ENCODE measurements around the gene CORO2B. TPM values are rescaled to one million over a fixed set of nuclear protein-coding genes. Genes with fewer than 3 reads are reported as not detected.

The CORO2B gene
- total and polyA plus RNA-seq, 5 donors from 2014 or later: not detected

DNA sequence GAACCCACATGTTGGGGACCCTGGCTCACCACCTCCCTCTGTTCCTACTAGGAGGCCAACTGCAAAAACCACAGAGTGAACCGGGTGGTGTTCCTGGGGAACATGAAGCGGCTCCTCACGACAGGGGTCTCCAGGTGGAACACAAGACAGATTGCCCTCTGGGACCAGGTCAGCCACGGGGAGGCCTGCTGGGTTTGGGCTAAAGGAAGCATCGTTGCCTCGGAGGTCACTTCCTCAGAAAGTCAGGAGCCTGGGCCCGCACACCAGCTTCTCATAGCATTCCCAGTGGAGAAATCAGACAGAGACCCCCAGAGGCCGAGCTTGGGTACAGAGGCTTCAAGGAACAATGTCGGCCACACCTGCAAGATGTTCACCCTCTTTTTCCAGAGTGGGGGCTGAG lies 135.1 kb downstream of the CORO2B start:
- DNase-seq (no peak), ATAC-seq (ENCODE audit: low read depth in 2 of 2) (no peak)
- Mint-ChIP-seq H3K4me3 (no peak overlapping the region), H3K27me3 (peaks cover 9% of the 10 kb centered on the region), H3K9me3 (no peaks in the 10 kb centered on the region), H3K36me3 (no peaks in the 10 kb centered on the region), H3K4me1 (no peaks in the 10 kb centered on the region), H3K27ac (no peak overlapping the region)
- H3K4me1 ChIP-seq (ENCODE audit: control insufficient read depth, insufficient read depth, low read length, poor library complexity, severe bottlenecking): no peaks in the 10 kb centered on the region
- H3K36me3 ChIP-seq (ENCODE audit: control insufficient read depth, insufficient read depth, low read length): no peaks in the 10 kb centered on the region
- H3K27ac ChIP-seq (ENCODE audit: insufficient read depth, low read length, poor library complexity, severe bottlenecking): no peak overlapping the region
- H3K27me3 ChIP-seq (ENCODE audit: control insufficient read depth, insufficient read depth, low read length): no peaks in the 10 kb centered on the region
- no peaks in the 10 kb centered on the region for H3K9me3 ChIP-seq (ENCODE audit: control insufficient read depth in 2 of 2, low read length in 2 of 2)
- no peak overlapping the region for H3K4me3 ChIP-seq (ENCODE audit: low read depth, low read length)

DNA sequence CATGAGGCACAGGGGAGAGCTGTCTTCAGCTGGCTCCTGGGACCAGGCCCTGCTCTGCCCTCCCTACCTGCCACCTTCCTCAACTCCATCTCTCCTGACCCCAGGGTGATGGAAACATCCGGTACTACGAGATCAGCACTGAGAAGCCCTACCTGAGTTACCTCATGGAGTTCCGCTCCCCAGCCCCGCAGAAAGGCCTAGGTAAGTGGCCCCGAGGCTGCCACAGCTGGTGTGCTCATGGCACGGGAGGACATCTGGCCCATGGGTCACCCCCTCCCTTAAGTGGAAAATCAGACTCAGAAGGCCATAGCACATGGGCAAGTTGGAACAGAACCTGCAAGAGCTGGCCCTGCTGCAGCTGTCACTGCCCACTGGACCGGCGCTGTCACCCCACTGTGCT lies 136.3 kb downstream of the CORO2B start:
- no peak overlapping the region for H3K27ac Mint-ChIP-seq
- Histone ChIP-seq H3K4me1 (ENCODE audit: control insufficient read depth, insufficient read depth, low read length, poor library complexity, severe bottlenecking) (no peaks in the 10 kb centered on the region), H3K4me3 (ENCODE audit: low read depth, low read length) (no peak overlapping the region), H3K36me3 (ENCODE audit: control insufficient read depth, insufficient read depth, low read length) (no peaks in the 10 kb centered on the region), H3K27me3 (ENCODE audit: control insufficient read depth, insufficient read depth, low read length) (no peaks in the 10 kb centered on the region), H3K27ac (ENCODE audit: insufficient read depth, low read length, poor library complexity, severe bottlenecking) (no peak overlapping the region), H3K9me3 (ENCODE audit: control insufficient read depth in 2 of 2, low read length in 2 of 2) (no peaks in the 10 kb centered on the region)
- ATAC-seq (ENCODE audit: low read depth in 2 of 2): no peak
- no peak for DNase-seq
- no peak overlapping the region for H3K4me3 Mint-ChIP-seq
- H3K4me1 Mint-ChIP-seq: no peaks in the 10 kb centered on the region
- H3K36me3 Mint-ChIP-seq: no peaks in the 10 kb centered on the region
- no peaks in the 10 kb centered on the region for H3K9me3 Mint-ChIP-seq
- peaks cover 5% of the 10 kb centered on the region for H3K27me3 Mint-ChIP-seq

- Histone ChIP-seq H3K9me3 (ENCODE audit: control insufficient read depth in 2 of 2, low read length in 2 of 2) (no peaks in the 10 kb centered on the region), H3K4me1 (ENCODE audit: control insufficient read depth, insufficient read depth, low read length, poor library complexity, severe bottlenecking) (no peaks in the 10 kb centered on the region), H3K4me3 (ENCODE audit: low read depth, low read length) (no peak overlapping the region), H3K36me3 (ENCODE audit: control insufficient read depth, insufficient read depth, low read length) (no peaks in the 10 kb centered on the region), H3K27ac (ENCODE audit: insufficient read depth, low read length, poor library complexity, severe bottlenecking) (no peak overlapping the region), H3K27me3 (ENCODE audit: control insufficient read depth, insufficient read depth, low read length) (no peaks in the 10 kb centered on the region)
- Mint-ChIP-seq H3K4me3 (no peak overlapping the region), H3K9me3 (peaks cover 0 to 1% (median 0%) of the 10 kb centered on the region in 7 donors), H3K36me3 (no peaks in the 10 kb centered on the region), H3K4me1 (no peaks in the 10 kb centered on the region), H3K27ac (no peak overlapping the region), H3K27me3 (peaks cover 5% of the 10 kb centered on the region)
- no peak for DNase-seq
- ATAC-seq (ENCODE audit: low read depth in 2 of 2): no peak
These were observed 139.2 kb downstream of the CORO2B start for GRCh38 chr15:68717951-68718350.

DNA sequence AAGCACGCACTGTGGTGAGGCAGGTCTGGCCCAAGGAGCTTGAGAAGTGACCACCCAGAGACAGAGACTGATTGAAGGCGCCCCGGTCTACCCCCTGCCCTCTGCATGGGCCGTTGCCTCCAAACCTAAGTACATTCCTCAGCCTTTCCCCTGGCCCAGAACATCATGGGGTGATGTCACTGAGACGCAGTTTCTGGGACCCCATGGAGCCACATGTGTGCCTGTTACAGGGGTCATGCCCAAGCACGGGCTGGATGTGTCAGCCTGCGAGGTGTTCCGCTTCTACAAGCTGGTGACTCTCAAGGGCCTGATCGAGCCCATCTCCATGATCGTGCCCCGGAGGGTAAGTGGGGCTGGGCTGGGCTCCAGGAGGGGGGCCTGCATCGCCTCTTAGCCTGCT lies 139.7 kb downstream of the CORO2B start:
- Histone ChIP-seq H3K4me3 (ENCODE audit: low read depth, low read length) (no peak overlapping the region), H3K4me1 (ENCODE audit: control insufficient read depth, insufficient read depth, low read length, poor library complexity, severe bottlenecking) (no peaks in the 10 kb centered on the region), H3K36me3 (ENCODE audit: control insufficient read depth, insufficient read depth, low read length) (no peaks in the 10 kb centered on the region), H3K27ac (ENCODE audit: insufficient read depth, low read length, poor library complexity, severe bottlenecking) (no peak overlapping the region), H3K27me3 (ENCODE audit: control insufficient read depth, insufficient read depth, low read length) (no peaks in the 10 kb centered on the region), H3K9me3 (ENCODE audit: control insufficient read depth in 2 of 2, low read length in 2 of 2) (no peaks in the 10 kb centered on the region)
- H3K36me3 Mint-ChIP-seq: no peaks in the 10 kb centered on the region
- peaks cover 5% of the 10 kb centered on the region for H3K27me3 Mint-ChIP-seq
- H3K9me3 Mint-ChIP-seq: peaks cover 0 to 1% (median 0%) of the 10 kb centered on the region in 7 donors
- no peak overlapping the region for H3K4me3 Mint-ChIP-seq
- DNase-seq: no peak
- H3K27ac Mint-ChIP-seq: no peak overlapping the region
- no peaks in the 10 kb centered on the region for H3K4me1 Mint-ChIP-seq
- ATAC-seq (ENCODE audit: low read depth in 2 of 2): no peak

DNA sequence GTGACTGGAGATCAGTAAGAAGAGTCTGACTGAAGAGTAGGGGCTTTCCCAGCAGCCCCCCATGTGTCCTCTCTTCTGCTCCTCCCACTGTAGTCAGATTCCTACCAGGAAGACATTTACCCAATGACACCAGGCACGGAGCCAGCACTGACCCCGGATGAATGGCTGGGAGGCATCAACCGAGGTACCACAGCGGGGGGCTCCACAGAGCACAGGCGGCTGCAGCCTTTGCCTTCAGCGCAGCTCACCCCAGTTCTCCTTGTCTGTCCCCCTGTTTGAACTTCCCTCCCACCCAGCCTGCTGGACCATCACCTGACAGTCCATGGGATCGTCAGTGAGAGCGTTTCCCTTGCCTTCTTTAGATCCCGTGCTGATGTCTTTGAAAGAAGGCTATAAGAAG lies 140.3 kb downstream of the CORO2B start:
- DNase-seq: no peak
- H3K36me3 Mint-ChIP-seq: no peaks in the 10 kb centered on the region
- peaks cover 5% of the 10 kb centered on the region for H3K27me3 Mint-ChIP-seq
- H3K9me3 Mint-ChIP-seq: peaks cover 0 to 1% (median 0%) of the 10 kb centered on the region in 7 donors
- Histone ChIP-seq H3K27ac (ENCODE audit: insufficient read depth, low read length, poor library complexity, severe bottlenecking) (no peak overlapping the region), H3K4me3 (ENCODE audit: low read depth, low read length) (no peak overlapping the region), H3K9me3 (ENCODE audit: control insufficient read depth in 2 of 2, low read length in 2 of 2) (no peaks in the 10 kb centered on the region), H3K27me3 (ENCODE audit: control insufficient read depth, insufficient read depth, low read length) (no peaks in the 10 kb centered on the region), H3K36me3 (ENCODE audit: control insufficient read depth, insufficient read depth, low read length) (no peaks in the 10 kb centered on the region), H3K4me1 (ENCODE audit: control insufficient read depth, insufficient read depth, low read length, poor library complexity, severe bottlenecking) (no peaks in the 10 kb centered on the region)
- H3K4me1 Mint-ChIP-seq: no peaks in the 10 kb centered on the region
- no peak overlapping the region for H3K4me3 Mint-ChIP-seq
- no peak for ATAC-seq (ENCODE audit: low read depth in 2 of 2)
- no peak overlapping the region for H3K27ac Mint-ChIP-seq

GRCh38 chr15:68719672-68720071 lies 140.9 kb downstream of the CORO2B start:
- Histone ChIP-seq H3K4me1 (ENCODE audit: control insufficient read depth, insufficient read depth, low read length, poor library complexity, severe bottlenecking) (no peaks in the 10 kb centered on the region), H3K4me3 (ENCODE audit: low read depth, low read length) (no peak overlapping the region), H3K27ac (ENCODE audit: insufficient read depth, low read length, poor library complexity, severe bottlenecking) (no peak overlapping the region), H3K36me3 (ENCODE audit: control insufficient read depth, insufficient read depth, low read length) (no peaks in the 10 kb centered on the region), H3K27me3 (ENCODE audit: control insufficient read depth, insufficient read depth, low read length) (no peaks in the 10 kb centered on the region), H3K9me3 (ENCODE audit: control insufficient read depth in 2 of 2, low read length in 2 of 2) (no peaks in the 10 kb centered on the region)
- ATAC-seq (ENCODE audit: low read depth in 2 of 2) (no peak), DNase-seq (no peak)
- peaks cover 0 to 1% (median 0%) of the 10 kb centered on the region in 7 donors for H3K9me3 Mint-ChIP-seq
- H3K27me3 Mint-ChIP-seq: peaks cover 5% of the 10 kb centered on the region
- no peaks in the 10 kb centered on the region for H3K4me1 Mint-ChIP-seq
- no peaks in the 10 kb centered on the region for H3K36me3 Mint-ChIP-seq
- H3K4me3 Mint-ChIP-seq: no peak overlapping the region
- no peak overlapping the region for H3K27ac Mint-ChIP-seq

GRCh38 chr15:68721886-68722285 lies 143.1 kb downstream of the CORO2B start:
- Mint-ChIP-seq H3K4me3 (no peak overlapping the region), H3K27me3 (peaks cover 5% of the 10 kb centered on the region), H3K9me3 (peaks cover 0 to 1% (median 0%) of the 10 kb centered on the region in 7 donors), H3K4me1 (no peaks in the 10 kb centered on the region), H3K36me3 (no peaks in the 10 kb centered on the region), H3K27ac (no peak overlapping the region)
- Histone ChIP-seq H3K27me3 (ENCODE audit: control insufficient read depth, insufficient read depth, low read length) (no peaks in the 10 kb centered on the region), H3K27ac (ENCODE audit: insufficient read depth, low read length, poor library complexity, severe bottlenecking) (no peak overlapping the region), H3K36me3 (ENCODE audit: control insufficient read depth, insufficient read depth, low read length) (no peaks in the 10 kb centered on the region), H3K4me1 (ENCODE audit: control insufficient read depth, insufficient read depth, low read length, poor library complexity, severe bottlenecking) (no peaks in the 10 kb centered on the region), H3K9me3 (ENCODE audit: control insufficient read depth in 2 of 2, low read length in 2 of 2) (no peaks in the 10 kb centered on the region), H3K4me3 (ENCODE audit: low read depth, low read length) (no peak overlapping the region)
- no peak for DNase-seq
- no peak for ATAC-seq (ENCODE audit: low read depth in 2 of 2)

- Histone ChIP-seq H3K27me3 (ENCODE audit: control insufficient read depth, insufficient read depth, low read length) (no peaks in the 10 kb centered on the region), H3K27ac (ENCODE audit: insufficient read depth, low read length, poor library complexity, severe bottlenecking) (no peak overlapping the region), H3K4me1 (ENCODE audit: control insufficient read depth, insufficient read depth, low read length, poor library complexity, severe bottlenecking) (no peaks in the 10 kb centered on the region), H3K4me3 (ENCODE audit: low read depth, low read length) (no peak overlapping the region), H3K9me3 (ENCODE audit: control insufficient read depth in 2 of 2, low read length in 2 of 2) (no peaks in the 10 kb centered on the region), H3K36me3 (ENCODE audit: control insufficient read depth, insufficient read depth, low read length) (no peaks in the 10 kb centered on the region)
- ATAC-seq (ENCODE audit: low read depth in 2 of 2) (no peak), DNase-seq (no peak)
- Mint-ChIP-seq H3K27me3 (peaks cover 6% of the 10 kb centered on the region), H3K9me3 (peaks cover 0 to 1% (median 0%) of the 10 kb centered on the region in 7 donors), H3K4me1 (no peaks in the 10 kb centered on the region), H3K27ac (no peak overlapping the region), H3K36me3 (no peaks in the 10 kb centered on the region), H3K4me3 (no peak overlapping the region)
These were observed 146.9 kb downstream of the CORO2B start for GRCh38 chr15:68725736-68726135.
